Activated gamma-delta T cell treated with anti-CD3 and anti-CD28 coated beads, Interleukin-2, amount 50 U/mL, for 16 hours (primary cell): ENCODE results near the gene ERC2.

Experiments used
- DNase-seq: peaks from one replicate; pipeline ENCODE4 v3.0.0-alpha.2; 2020; ENCODE audit warnings: low read depth

ERC2 gene

GRCh38 chr3:55490276-55490913 is 977.9 kb downstream of the ERC2 start:
- no peak for DNase-seq

- no peak for DNase-seq
Observed at GRCh38 chr3:55489798-55490132, 978.5 kb downstream of the ERC2 start.

- no peak for DNase-seq
Observed at GRCh38 chr3:55488398-55489055, 979.7 kb downstream of the ERC2 start.

GRCh38 chr3:55487381-55488241 is 980.7 kb downstream of the ERC2 start:
- DNase-seq = no peak

- DNase-seq = no peak
Observed at GRCh38 chr3:55486857-55487380, 981.3 kb downstream of the ERC2 start, which contains the start of gene WNT5A. WNT5A (minus strand) TSS chr3:55487306; CDS start chr3:55486985, 321 bp downstream.

GRCh38 chr3:55486101-55486856 is 982.0 kb downstream of the ERC2 start:
- DNase-seq = no peak

- no peak for DNase-seq
Observed at GRCh38 chr3:55484801-55485791, 983.2 kb downstream of the ERC2 start.

GRCh38 chr3:55484191-55484689 is 984.0 kb downstream of the ERC2 start:
- DNase-seq = no peak

- no peak for DNase-seq
Observed at GRCh38 chr3:55483196-55484095, 984.8 kb downstream of the ERC2 start.

GRCh38 chr3:55482496-55483195 is 985.6 kb downstream of the ERC2 start:
- no peak for DNase-seq

- DNase-seq = no peak
Observed at GRCh38 chr3:55481744-55482495, 986.3 kb downstream of the ERC2 start.

- no peak for DNase-seq
Observed at GRCh38 chr3:55480911-55481743, 987.1 kb downstream of the ERC2 start.

GRCh38 chr3:55477306-55478303 is 990.7 kb downstream of the ERC2 start:
- DNase-seq = no peak

GRCh38 chr3:55476515-55476914 is 991.8 kb downstream of the ERC2 start:
- no peak for DNase-seq

- no peak for DNase-seq
Observed at GRCh38 chr3:55474213-55474632, 994.0 kb downstream of the ERC2 start.

- no peak for DNase-seq
Observed at GRCh38 chr3:55473788-55474187, 994.5 kb downstream of the ERC2 start.
